IMR-90 (cell line): Measurements from ENCODE around the gene FZD7. TPM values are rescaled to one million over a fixed set of nuclear protein-coding genes. Genes with fewer than 3 reads are reported as not detected.
A peak's percentile ranks its signal among the peaks of the same experiment; 100 is the strongest.

Experiments used
- ATAC-seq: fragments of 200-7000 bp; cut with Tn5 transposase; 2 replicates; pipeline ENCODE4 v1.9.1; 2020; ENCODE audit warnings: low read depth, mild to moderate bottlenecking, moderate library complexity
- BruUV-seq: library from RNA; stranded (reverse); fragments of 400-500 nt; replicated peaks from 2 replicates; lab custom pipeline; 2021; lab: Mats Ljungman, UMichigan
- CTCF ChIA-PET: fragments of 300-600 bp; formaldehyde crosslinking; extraction: SDS; loops from one replicate; lab custom pipeline; 2021; ENCODE audit warnings: antibody characterized with exemption; lab: Yijun Ruan, JAX
- POLR2A ChIA-PET: fragments of 300-600 bp; sonication (Branson Sonifier 250); formaldehyde crosslinking; loops from one replicate; lab custom pipeline; 2022; ENCODE audit warnings: antibody characterized with exemption; ENCODE audit not compliant: unreplicated experiment; lab: Charles Lee
- DNase-seq: peaks from one replicate; pipeline ENCODE4 v3.0.0; 2013
- H2AFZ ChIP-seq: replicated peaks from 2 replicates; pipeline ENCODE3; 2013; ENCODE audit warnings: low read length, mild to moderate bottlenecking; ENCODE audit not compliant: poor library complexity
- H2AK5ac ChIP-seq: 2 replicates; pipeline ENCODE4 v1.6.1; 2013; ENCODE audit warnings: low read depth, low read length, inconsistent platforms
- H2AK9ac ChIP-seq: replicated peaks from 2 replicates; pipeline ENCODE3; 2013; ENCODE audit warnings: mild to moderate bottlenecking, low read depth, low read length, moderate library complexity; ENCODE audit not compliant: poor library complexity
- H2BK120ac ChIP-seq: 2 replicates; pipeline ENCODE4 v1.6.1; 2013; ENCODE audit warnings: low read depth, low read length, inconsistent platforms
- H2BK15ac ChIP-seq: 3 replicates; pipeline ENCODE4 v1.6.1; 2013; ENCODE audit warnings: low read depth, low read length, inconsistent platforms
- H2BK20ac ChIP-seq: 2 replicates; pipeline ENCODE4 v1.6.1; 2013; ENCODE audit warnings: low read depth, mild to moderate bottlenecking, inconsistent platforms, low read length, moderate library complexity
- H2BK5ac ChIP-seq: 2 replicates; pipeline ENCODE4 v1.6.1; 2013; ENCODE audit warnings: mild to moderate bottlenecking, low read depth, low read length, inconsistent platforms; ENCODE audit not compliant: poor library complexity, severe bottlenecking
- H3K14ac ChIP-seq: replicated peaks from 2 replicates; pipeline ENCODE4 v1.6.1; 2013; ENCODE audit warnings: low read depth, low read length, inconsistent platforms
- H3K18ac ChIP-seq: 2 replicates; pipeline ENCODE4 v1.6.1; 2013; ENCODE audit warnings: low read depth, low read length, control low read depth
- H3K23ac ChIP-seq: 2 replicates; pipeline ENCODE4 v1.6.1; 2013; ENCODE audit warnings: low read depth, low read length, inconsistent platforms
- H3K27ac ChIP-seq: 2 replicates; pipeline ENCODE4 v1.5.1; 2013; ENCODE audit warnings: mild to moderate bottlenecking, control low read depth, low read length; ENCODE audit not compliant: insufficient read depth
- H3K27me3 ChIP-seq: 2 replicates; pipeline ENCODE4 v1.6.1; 2013; ENCODE audit warnings: low read length; ENCODE audit not compliant: control insufficient read depth, insufficient read depth
- H3K36me3 ChIP-seq: 2 replicates; pipeline ENCODE4 v1.6.1; 2013; ENCODE audit warnings: low read length, mixed read lengths; ENCODE audit not compliant: control insufficient read depth, insufficient read depth
- H3K4ac ChIP-seq: 2 replicates; pipeline ENCODE4 v1.6.1; 2013; ENCODE audit warnings: low read depth, low read length, inconsistent platforms
- H3K4me1 ChIP-seq: 2 replicates; pipeline ENCODE4 v1.6.1; 2013; ENCODE audit warnings: low read length, mixed read lengths; ENCODE audit not compliant: control insufficient read depth, insufficient read depth
- H3K4me2 ChIP-seq: 2 replicates; pipeline ENCODE4 v1.6.1; 2013; ENCODE audit warnings: low read depth, mild to moderate bottlenecking, control low read depth, low read length, moderate library complexity
- H3K4me3 ChIP-seq: 2 replicates; pipeline ENCODE4 v1.5.1; 2013; ENCODE audit warnings: low read depth, mild to moderate bottlenecking, control low read depth, low read length, moderate library complexity; ENCODE audit not compliant: insufficient read depth
- H3K56ac ChIP-seq: 2 replicates; pipeline ENCODE4 v1.6.1; 2013; ENCODE audit warnings: low read length, inconsistent platforms; ENCODE audit not compliant: insufficient read depth; ENCODE audit errors: extremely low read depth
- H3K79me1 ChIP-seq, 2 experiments: 2 replicates each; pipeline ENCODE4 v1.6.1; 2013; ENCODE audit warnings: low read length in 2 of 2, inconsistent platforms in 1 of 2, low read depth in 1 of 2
- H3K9ac ChIP-seq: 2 replicates; pipeline ENCODE4 v1.6.1; 2013; ENCODE audit warnings: low read depth, low read length, control low read depth
- H3K9me1 ChIP-seq: 2 replicates; pipeline ENCODE4 v1.6.1; 2013; ENCODE audit warnings: low read length, inconsistent platforms; ENCODE audit not compliant: insufficient read depth
- H3K9me3 ChIP-seq: 2 replicates; pipeline ENCODE4 v1.6.1; 2013; ENCODE audit warnings: low read length; ENCODE audit not compliant: control insufficient read depth, insufficient read depth
- H4K20me1 ChIP-seq: 2 replicates; pipeline ENCODE4 v1.6.1; 2013; ENCODE audit warnings: low read length, inconsistent platforms; ENCODE audit not compliant: insufficient read depth
- H4K5ac ChIP-seq: 2 replicates; pipeline ENCODE4 v1.6.1; 2013; ENCODE audit warnings: mild to moderate bottlenecking, low read depth, low read length, control low read depth
- H4K8ac ChIP-seq, 2 experiments: 2 replicates each; pipeline ENCODE4 v1.6.1; 2013; ENCODE audit warnings: low read depth in 2 of 2, low read length in 2 of 2, control low read depth in 1 of 2, inconsistent platforms in 1 of 2
- H4K91ac ChIP-seq: 2 replicates; pipeline ENCODE4 v1.6.1; 2013; ENCODE audit warnings: low read depth, low read length, inconsistent platforms; ENCODE audit not compliant: insufficient read depth
- CHD1 ChIP-seq: IDR thresholded peaks from 2 replicates; pipeline ENCODE4 v1.6.1; 2012; ENCODE audit warnings: low read depth, low read length, improper control_type of control experiment
- MAFK ChIP-seq: IDR thresholded peaks from 2 replicates; pipeline ENCODE4 v1.6.1; 2012; ENCODE audit warnings: low read depth, low read length, improper control_type of control experiment
- MAZ ChIP-seq: IDR thresholded peaks from 2 replicates; pipeline ENCODE4 v1.6.1; 2012; ENCODE audit warnings: low read depth, mild to moderate bottlenecking, low read length, improper control_type of control experiment, moderate library complexity, borderline replicate concordance
- MXI1 ChIP-seq: IDR thresholded peaks from 2 replicates; pipeline ENCODE4 v1.6.1; 2012; ENCODE audit warnings: low read depth, mild to moderate bottlenecking, low read length, moderate library complexity, borderline replicate concordance
- NFE2L2 ChIP-seq: fragments of 150-350 bp; IDR thresholded peaks from 2 replicates; pipeline ENCODE4 v1.6.1; 2016; ENCODE audit warnings: low read depth, mild to moderate bottlenecking, low read length
- RAD21 ChIP-seq: IDR thresholded peaks from 2 replicates; pipeline ENCODE4 v1.6.1; 2012; ENCODE audit warnings: low read length, improper control_type of control experiment
- RCOR1 ChIP-seq: IDR thresholded peaks from 2 replicates; pipeline ENCODE4 v1.6.1; 2012; ENCODE audit warnings: mild to moderate bottlenecking, low read length, improper control_type of control experiment; ENCODE audit not compliant: insufficient replicate concordance
- RFX5 ChIP-seq: IDR thresholded peaks from 2 replicates; pipeline ENCODE4 v1.8.0; 2012; ENCODE audit warnings: low read depth, mild to moderate bottlenecking, low read length, moderate library complexity
- SMC3 ChIP-seq: fragments of 150-350 bp; IDR thresholded peaks from 2 replicates; pipeline ENCODE4 v1.6.1; 2016; ENCODE audit warnings: low read depth, mild to moderate bottlenecking, antibody characterized with exemption, low read length, moderate library complexity
- WGBS, 2 experiments: methylation state at CpG; one replicate each; pipeline versions ENCODE4 v1.1.5 to v1.1.7; 2013; ENCODE audit warnings: missing lambda C conversion rate in 2 of 2; ENCODE audit not compliant: insufficient read length in 1 of 2; ENCODE audit errors: extremely low coverage in 2 of 2; 5-methylcytosine and 5-hydroxymethylcytosine counted together
- dilution Hi-C: fragments of 300-500 bp; cut with HindIII; formaldehyde crosslinking; loops from one replicate; pipeline ENCODE4 v1.14.3; 2018; ENCODE audit warnings: low sequenced_read_pairs; ENCODE audit not compliant: unreplicated experiment
- in situ Hi-C: fragments of 300-500 bp; cut with MboI; formaldehyde crosslinking; loops from 3 replicates; pipeline ENCODE4 v1.14.3; 2019; ENCODE audit warnings: low sequenced_read_pairs, inconsistent platforms, mixed read lengths
- intact Hi-C: fragments of 100-400 bp; cut with micrococcal nuclease; formaldehyde crosslinking; loops from 2 replicates; pipeline ENCODE4 v1.10.0; 2022
- polyA plus RNA-seq, 3 experiments: library from polyadenylated mRNA; depleted of rRNA; stranded (reverse); fragments of >200 nt; gene quantifications; 2 replicates each; pipeline ENCODE4 v1.2.3, GENCODE V29; 2012; ENCODE audit warnings: low replicate concordance in 1 of 3
- total RNA-seq: library from RNA; depleted of rRNA; stranded (reverse); fragments of >200 nt; gene quantifications from 2 replicates; pipeline ENCODE4 v1.2.3, GENCODE V29; 2012
- TF ChIP-seq, protein P1 (sequence below): fragments of 150-350 bp; IDR thresholded peaks from 2 replicates; pipeline ENCODE4 v1.6.1; 2017; ENCODE audit warnings: mild to moderate bottlenecking, antibody characterized with exemption, low read length, low read depth
- TF ChIP-seq, protein P2 (sequence below): conservative IDR thresholded peaks from 2 replicates; pipeline ENCODE4 v1.5.1; 2012; ENCODE audit warnings: mild to moderate bottlenecking, low read depth, low read length, improper control_type of control experiment

The FZD7 gene
- total and polyA plus RNA-seq, 2 of the 4 experiments (the other 2 are of a cell fraction), result 62.4 to 90.9 TPM

DNA sequence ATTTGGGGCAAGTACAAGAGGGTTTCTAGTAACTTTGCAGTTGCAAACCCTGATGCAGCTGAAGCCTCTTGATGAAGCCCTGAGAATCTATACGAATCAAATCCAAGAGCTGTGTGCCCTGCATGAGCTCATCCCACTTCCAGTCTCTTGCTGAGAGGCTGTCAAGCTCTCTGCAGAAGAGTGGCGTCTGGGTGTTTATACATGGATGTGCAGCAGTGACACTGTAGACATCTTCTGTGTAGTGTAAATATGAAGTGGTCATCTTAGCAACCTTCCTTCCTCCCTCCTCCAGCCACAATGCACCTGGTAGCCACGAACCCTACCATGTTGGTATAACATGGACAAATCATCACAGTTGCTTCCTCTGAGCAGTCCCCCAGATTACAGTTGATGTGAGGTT, 21.0 kb downstream of the FZD7 start:
- Histone ChIP-seq H4K20me1 (no peaks in the 10 kb centered on the region), H3K9me3 (no peaks in the 10 kb centered on the region), H3K14ac (no peak overlapping the region; the same call in 1 of the 2 replicates), H3K27ac (no peak overlapping the region), H3K4me1 (peaks cover 5% of the 10 kb centered on the region), H4K5ac (no peak overlapping the region), H4K91ac (no peak overlapping the region), H2AK5ac (no peak overlapping the region), H3K4me2 (no peak overlapping the region), H2BK5ac (no peak overlapping the region), H2BK20ac (no peak overlapping the region), H3K4ac (0 out of 2 replicates have a peak overlapping the region, but pooled peaks have one; percentile 5), H4K8ac (no peak overlapping the region), H2AK9ac (no peak overlapping the region), H2AFZ (no peak overlapping the region), H3K4me3 (no peak overlapping the region), H3K36me3 (no peaks in the 10 kb centered on the region), H3K27me3 (no peaks in the 10 kb centered on the region), H3K9ac (no peak overlapping the region), H2BK120ac (no peak overlapping the region), H3K23ac (no peak overlapping the region), H2BK15ac (no peak overlapping the region), H3K9me1 (0 out of 2 replicates have a peak, but pooled peaks cover 3% of the 10 kb centered on the region), H3K18ac (no peak overlapping the region), H3K79me1 (no peaks in the 10 kb centered on the region), H3K56ac (no peak overlapping the region)
- CTCF ChIA-PET, result no interaction called here
- DNase-seq (no peak), ATAC-seq (no peak)
- no peak for TF ChIP-seq RAD21
- no peak for TF ChIP-seq MAFK
- no peak for TF ChIP-seq CHD1
- no peak for TF ChIP-seq NFE2L2
- TF ChIP-seq, protein P1, sequence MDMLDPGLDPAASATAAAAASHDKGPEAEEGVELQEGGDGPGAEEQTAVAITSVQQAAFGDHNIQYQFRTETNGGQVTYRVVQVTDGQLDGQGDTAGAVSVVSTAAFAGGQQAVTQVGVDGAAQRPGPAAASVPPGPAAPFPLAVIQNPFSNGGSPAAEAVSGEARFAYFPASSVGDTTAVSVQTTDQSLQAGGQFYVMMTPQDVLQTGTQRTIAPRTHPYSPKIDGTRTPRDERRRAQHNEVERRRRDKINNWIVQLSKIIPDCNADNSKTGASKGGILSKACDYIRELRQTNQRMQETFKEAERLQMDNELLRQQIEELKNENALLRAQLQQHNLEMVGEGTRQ, result no peak
- no peak for TF ChIP-seq SMC3
- TF ChIP-seq RCOR1, result no peak
- TF ChIP-seq, protein P2, sequence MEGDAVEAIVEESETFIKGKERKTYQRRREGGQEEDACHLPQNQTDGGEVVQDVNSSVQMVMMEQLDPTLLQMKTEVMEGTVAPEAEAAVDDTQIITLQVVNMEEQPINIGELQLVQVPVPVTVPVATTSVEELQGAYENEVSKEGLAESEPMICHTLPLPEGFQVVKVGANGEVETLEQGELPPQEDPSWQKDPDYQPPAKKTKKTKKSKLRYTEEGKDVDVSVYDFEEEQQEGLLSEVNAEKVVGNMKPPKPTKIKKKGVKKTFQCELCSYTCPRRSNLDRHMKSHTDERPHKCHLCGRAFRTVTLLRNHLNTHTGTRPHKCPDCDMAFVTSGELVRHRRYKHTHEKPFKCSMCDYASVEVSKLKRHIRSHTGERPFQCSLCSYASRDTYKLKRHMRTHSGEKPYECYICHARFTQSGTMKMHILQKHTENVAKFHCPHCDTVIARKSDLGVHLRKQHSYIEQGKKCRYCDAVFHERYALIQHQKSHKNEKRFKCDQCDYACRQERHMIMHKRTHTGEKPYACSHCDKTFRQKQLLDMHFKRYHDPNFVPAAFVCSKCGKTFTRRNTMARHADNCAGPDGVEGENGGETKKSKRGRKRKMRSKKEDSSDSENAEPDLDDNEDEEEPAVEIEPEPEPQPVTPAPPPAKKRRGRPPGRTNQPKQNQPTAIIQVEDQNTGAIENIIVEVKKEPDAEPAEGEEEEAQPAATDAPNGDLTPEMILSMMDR, result no peak
- no peak for TF ChIP-seq RFX5
- TF ChIP-seq MAZ, result no peak
- no peak for TF ChIP-seq MXI1
- WGBS, 2 experiments, result 57% methylated on average over 1 of the region's 3 CpGs; no CpG with 5 or more reads in 1 of the 2 experiments
- intact Hi-C loops (no loop called here), in situ Hi-C loops (no loop called here), dilution Hi-C loops (no loop called here)
- POLR2A ChIA-PET, result no interaction called here
- BruUV-seq, result no TSS peak
